K562 (cell line): Measurements from ENCODE around the gene FBXW7. TPM values are rescaled to one million over a fixed set of nuclear protein-coding genes. Genes with fewer than 3 reads are reported as not detected.
A peak's percentile ranks its signal among the peaks of the same experiment; 100 is the strongest.

Experiments
- ATAC-seq: fragments of 200-7000 bp; cut with Tn5 transposase; 3 replicates; pipeline ENCODE4 v1.9.1; 2020; ENCODE audit warnings: moderate library complexity
- BruUV-seq: library from RNA; stranded (reverse); fragments of 400-500 nt; replicated peaks from 2 replicates; lab custom pipeline; 2021; lab: Mats Ljungman, UMichigan
- CTCF ChIA-PET: fragments of 300-600 bp; formaldehyde crosslinking; extraction: SDS; loops from one replicate; lab custom pipeline; 2021; ENCODE audit warnings: low intra/inter-chr PET ratio; lab: Yijun Ruan, JAX
- POLR2A ChIA-PET: fragments of 300-600, 350-650 bp; sonication (Branson Sonifier 250); formaldehyde crosslinking; extraction: SDS; loops from one replicate; lab custom pipeline; 2021; ENCODE audit warnings: antibody characterized with exemption, inconsistent platforms; lab: Yijun Ruan, JAX
- DNase-seq, 4 experiments: peaks; one replicate each; pipeline versions ENCODE4 v3.0.0 to v3.0.0-alpha.2; 2011 to 2018; ENCODE audit warnings: low spot score in 3 of 4, mixed read lengths in 3 of 4; ENCODE audit errors: extremely low read depth in 1 of 4
- FAIRE-seq: peaks from 2 replicates; lab custom pipeline; 2011; peaks lifted over from hg19 to GRCh38; lab: Jason Lieb, UNC
- H2AFZ ChIP-seq: 2 replicates; pipeline ENCODE4 v1.6.0; 2011; ENCODE audit warnings: low read depth, low read length, control low read depth, inconsistent platforms
- H3K27ac ChIP-seq: fragments of 200-600 bp; 3 replicates; pipeline ENCODE4 v1.8.0; 2011; ENCODE audit warnings: low read depth, mild to moderate bottlenecking, control low read depth, inconsistent platforms, low read length, moderate library complexity, mixed read lengths; ENCODE audit errors: extremely low read depth
- H3K27me3 ChIP-seq, 2 experiments: fragments of 300-600 bp in 1 of 2; 2 replicates in 1 of 2; 3 replicates in 1 of 2; pipeline versions ENCODE4 v1.6.0 to v1.8.0; 2011; ENCODE audit warnings: inconsistent platforms in 2 of 2, low read length in 2 of 2, mild to moderate bottlenecking in 1 of 2, mixed read lengths in 1 of 2, moderate library complexity in 1 of 2; ENCODE audit not compliant: control insufficient read depth in 2 of 2, insufficient read depth in 2 of 2
- H3K36me3 ChIP-seq: fragments of 300-600 bp; 3 replicates; pipeline ENCODE4 v1.8.0; 2011; ENCODE audit warnings: mild to moderate bottlenecking, low read length, inconsistent platforms; ENCODE audit not compliant: control insufficient read depth, insufficient read depth
- H3K4me1 ChIP-seq, 2 experiments: fragments of 200-600 bp in 1 of 2; replicated peaks in 1 of 2; 2 replicates in 1 of 2; 3 replicates in 1 of 2; pipeline versions ENCODE4 v1.5.1 to v1.8.0; 2011; ENCODE audit warnings: inconsistent platforms in 2 of 2, low read length in 2 of 2, mild to moderate bottlenecking in 1 of 2, mixed read lengths in 1 of 2, moderate library complexity in 1 of 2; ENCODE audit not compliant: control insufficient read depth in 2 of 2, insufficient read depth in 2 of 2
- H3K4me2 ChIP-seq: 2 replicates; pipeline ENCODE4 v1.6.1; 2011; ENCODE audit warnings: low read length, control low read depth, inconsistent platforms, mixed read lengths; ENCODE audit not compliant: insufficient read depth
- H3K4me3 ChIP-seq: fragments of 200-600 bp; sonication (generic), shearing (Covaris generic); 2 replicates; pipeline ENCODE4 v1.5.1; 2016; ENCODE audit warnings: control low read depth, inconsistent platforms
- H3K79me2 ChIP-seq: fragments of 200-600 bp; 3 replicates; pipeline ENCODE4 v1.8.0; 2011; ENCODE audit warnings: low read length, inconsistent platforms; ENCODE audit not compliant: control insufficient read depth, insufficient read depth
- H3K9ac ChIP-seq, 2 experiments: 2 replicates each; pipeline versions ENCODE4 v1.6.0 to v1.6.1; 2011; ENCODE audit warnings: low read depth in 2 of 2, low read length in 2 of 2, control low read depth in 1 of 2, inconsistent platforms in 1 of 2, mild to moderate bottlenecking in 1 of 2, mixed read lengths in 1 of 2; ENCODE audit not compliant: insufficient read depth in 1 of 2
- H3K9me1 ChIP-seq: one replicate; pipeline ENCODE4 v1.6.0; 2011; ENCODE audit warnings: inconsistent platforms, mild to moderate bottlenecking, low read length, moderate library complexity; ENCODE audit not compliant: control insufficient read depth, insufficient read depth
- H3K9me3 ChIP-seq: replicated peaks from 2 replicates; pipeline ENCODE4 v1.5.1; 2011; ENCODE audit warnings: low read depth, low read length, inconsistent platforms; ENCODE audit not compliant: control insufficient read depth, insufficient read depth
- H4K20me1 ChIP-seq: replicated peaks from 2 replicates; pipeline ENCODE4 v1.6.1; 2011; ENCODE audit warnings: low read length, inconsistent platforms, mixed read lengths; ENCODE audit not compliant: control insufficient read depth, insufficient read depth
- ASH1L ChIP-seq: fragments of 450-650 bp; IDR thresholded peaks from 2 replicates; pipeline ENCODE4 v1.6.1; 2018; ENCODE audit warnings: borderline replicate concordance, mild to moderate bottlenecking, low read depth; ENCODE audit not compliant: partially characterized antibody
- ATF2 ChIP-seq: sonication (generic); formaldehyde crosslinking; IDR thresholded peaks from 2 replicates; pipeline ENCODE4 v1.8.1; 2022; ENCODE audit warnings: missing genetic modification reagents
- ATF6 ChIP-seq: sonication (generic); formaldehyde crosslinking; IDR thresholded peaks from 2 replicates; pipeline ENCODE4 v1.4.0; 2020; ENCODE audit warnings: mild to moderate bottlenecking, missing genetic modification reagents
- DEAF1 ChIP-seq: fragments of 450-650 bp; formaldehyde crosslinking; IDR thresholded peaks from 2 replicates; pipeline ENCODE4 v1.4.0; 2020; ENCODE audit warnings: mild to moderate bottlenecking, moderate library complexity
- DMBX1 ChIP-seq: fragments of 250-450 bp; sonication (Bioruptor Pico); IDR thresholded peaks from 2 replicates; pipeline ENCODE4 v1.8.0; 2022; ENCODE audit warnings: inconsistent platforms, mild to moderate bottlenecking, moderate library complexity, borderline replicate concordance
- FOXP1 ChIP-seq: sonication (generic); formaldehyde crosslinking; IDR thresholded peaks from 2 replicates; pipeline ENCODE4 v1.8.0; 2022; ENCODE audit warnings: mild to moderate bottlenecking, missing genetic modification reagents
- FOXP4 ChIP-seq: sonication (generic); formaldehyde crosslinking; IDR thresholded peaks from 2 replicates; pipeline ENCODE4 v1.8.0; 2022; ENCODE audit warnings: mild to moderate bottlenecking, missing genetic modification reagents, borderline replicate concordance
- GATAD2A ChIP-seq: fragments of 450-650 bp; IDR thresholded peaks from 2 replicates; pipeline ENCODE4 v1.6.1; 2017
- MTA2 ChIP-seq: fragments of 450-650 bp; IDR thresholded peaks from 2 replicates; pipeline ENCODE4 v1.6.1; 2016; ENCODE audit warnings: low read depth
- RFX1 ChIP-seq: fragments of 450-650 bp; IDR thresholded peaks from 2 replicates; pipeline ENCODE4 v1.6.1; 2016; ENCODE audit warnings: mild to moderate bottlenecking, moderate library complexity
- TFAP4 ChIP-seq: sonication (generic); formaldehyde crosslinking; IDR thresholded peaks from 2 replicates; pipeline ENCODE4 v1.8.0; 2022; ENCODE audit warnings: missing genetic modification reagents, mild to moderate bottlenecking, moderate library complexity, borderline replicate concordance
- ZNF134 ChIP-seq: fragments of 250-450 bp; sonication (Bioruptor Pico); conservative IDR thresholded peaks from 2 replicates; pipeline ENCODE4 v1.4.0; 2020
- ZNF766 ChIP-seq: fragments of 200-800 bp; sonication (Bioruptor generic); conservative IDR thresholded peaks from 2 replicates; pipeline ENCODE4 v1.6.1; 2016; ENCODE audit warnings: missing genetic modification characterization, missing compliant biosample characterization
- WGBS: fragments of 100-300 bp; shearing (Covaris generic); methylation state at CpG from one replicate; pipeline ENCODE4 v1.1.6; 2016; ENCODE audit warnings: low coverage, mixed read lengths; ENCODE audit not compliant: insufficient coverage; ENCODE audit errors: missing lambda C conversion rate; 5-methylcytosine and 5-hydroxymethylcytosine counted together
- in situ Hi-C: fragments of 300-500 bp; cut with MboI; formaldehyde crosslinking; loops from 4 replicates; pipeline ENCODE4 v1.15.0; 2018; ENCODE audit warnings: inconsistent platforms, mixed read lengths
- intact Hi-C: fragments of 100-400 bp; cut with micrococcal nuclease; formaldehyde crosslinking; loops from 2 replicates; pipeline ENCODE4 v1.14.2; 2022
- polyA plus RNA-seq, 8 experiments: library from polyadenylated mRNA; depleted of rRNA in 4 of 8; stranded (reverse) in 5 of 8; unstranded in 3 of 8; fragments of >200 nt; fragmentation: Nextera tagmentation in 2 of 8; fragmentation: Illumina TruSeq in 1 of 8; extraction: Ambion mirVana in 2 of 8; extraction: Trizol in 1 of 8; gene quantifications; 2 replicates each; pipeline versions ENCODE4 v1.2.1 to v1.2.3, GENCODE V29; 2011 to 2014; ENCODE audit warnings: inconsistent platforms in 1 of 8, missing spikeins in 1 of 8
- total RNA-seq, 7 experiments: library from RNA; depleted of rRNA in 6 of 7; stranded (reverse); fragments of >200 nt in 6 of 7; fragmentation: Illumina TruSeq in 2 of 7; extraction: Trizol in 2 of 7; gene quantifications; 2 replicates each; pipeline versions ENCODE4 v1.2.1 to v1.2.3, GENCODE V29; 2011 to 2021; ENCODE audit warnings: low replicate concordance in 1 of 7

FBXW7 gene
- total and polyA plus RNA-seq, 9 of the 15 experiments (the other 6 are each of a cell fraction or from before 2014, with no cell fraction given), result 6.8 to 44.2 (median 16.4) TPM

GRCh38 chr4:152512483-152512882 lies 23.4 kb downstream of the FBXW7 start:
- BruUV-seq, result no TSS peak
- Histone ChIP-seq H4K20me1 (no peaks in the 10 kb centered on the region), H3K79me2 (peaks cover 40% of the 10 kb centered on the region; the same call in 2 of the 3 replicates), H3K4me3 (no peak overlapping the region), H3K36me3 (no peaks in the 10 kb centered on the region), H3K9ac (no peak overlapping the region), H3K4me2 (no peak overlapping the region), H3K4me1 (peaks cover 6 to 7% of the 10 kb centered on the region in 2 experiments; a peak in 2 of 5 replicates), H2AFZ (no peak overlapping the region), H3K27me3 (no peaks in the 10 kb centered on the region), H3K27ac (no peak overlapping the region), H3K9me1 (no peaks in the 10 kb centered on the region), H3K9me3 (no peaks in the 10 kb centered on the region)
- no peak for ATAC-seq
- WGBS, result 68% methylated on average over 5 of the region's 5 CpGs
- intact Hi-C loops, result no loop called here
- in situ Hi-C loops, result no loop called here
- ChIA-PET POLR2A (interaction anchor here (0.6 kb wide), 1 partner anchor 416 kb away, joined by 3 read pairs; no protein-coding TSS in a partner anchor), CTCF (no interaction called here)
- FAIRE-seq, result peak; percentile 40
- no peak for DNase-seq
- TF ChIP-seq FOXP4 (CRISPR knock-in tag), result no peak
- TF ChIP-seq DMBX1 (CRISPR knock-in tag), result no peak
- no peak for TF ChIP-seq TFAP4
- TF ChIP-seq GATAD2A, result no peak
- 0 out of 2 replicates have a peak, but pooled peaks have one; percentile 48 for TF ChIP-seq ZNF134 (CRISPR knock-in tag)
- no peak for TF ChIP-seq ATF6 (CRISPR knock-in tag)
- no peak for TF ChIP-seq ATF2 (CRISPR knock-in tag)
- TF ChIP-seq ZNF766 (CRISPR knock-in tag), result no peak
- TF ChIP-seq DEAF1 (CRISPR knock-in tag), result no peak
- no peak for TF ChIP-seq MTA2
- TF ChIP-seq FOXP1 (CRISPR knock-in tag), result no peak
- TF ChIP-seq ASH1L, result no peak
- TF ChIP-seq RFX1, result peak; percentile 56
